DOHH2 (cell line): ENCODE results near the gene CGNL1.

Experiments used
- EZH2phosphoT487 ChIP-seq: fragments of 200-600 bp; sonication (generic); IDR thresholded peaks from 2 replicates; pipeline ENCODE4 v1.6.1; 2017; ENCODE audit warnings: borderline replicate concordance, mild to moderate bottlenecking, antibody characterized with exemption, low read length, moderate library complexity, mixed read lengths
- TF ChIP-seq, protein P1 (sequence below): fragments of 200-600 bp; sonication (generic); IDR thresholded peaks from one replicate; pipeline ENCODE4 v1.5.1; 2014; ENCODE audit warnings: antibody characterized with exemption, mild to moderate bottlenecking, low read depth, low read length; ENCODE audit not compliant: poor library complexity, severe bottlenecking

DNA sequence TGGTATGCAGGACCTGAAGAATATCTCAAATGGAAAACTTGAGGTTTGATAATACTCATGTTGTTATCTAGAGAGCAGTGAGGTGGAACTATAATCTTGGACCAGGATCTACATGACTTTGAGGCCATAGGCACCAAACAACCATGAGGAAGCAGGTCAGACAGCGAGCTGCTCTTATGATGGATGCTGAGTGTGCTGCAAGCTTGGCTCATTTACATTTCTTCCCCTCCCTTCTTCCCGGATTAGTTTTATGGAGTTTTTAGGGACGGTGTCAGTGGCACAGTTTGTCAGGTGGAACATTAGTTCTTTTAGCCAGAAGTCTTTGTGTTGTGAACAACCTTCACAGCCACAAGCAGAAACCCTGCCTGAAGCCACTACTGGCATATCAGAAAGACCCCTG is 207.4 kb downstream of the CGNL1 start:
- TF ChIP-seq, protein P1, sequence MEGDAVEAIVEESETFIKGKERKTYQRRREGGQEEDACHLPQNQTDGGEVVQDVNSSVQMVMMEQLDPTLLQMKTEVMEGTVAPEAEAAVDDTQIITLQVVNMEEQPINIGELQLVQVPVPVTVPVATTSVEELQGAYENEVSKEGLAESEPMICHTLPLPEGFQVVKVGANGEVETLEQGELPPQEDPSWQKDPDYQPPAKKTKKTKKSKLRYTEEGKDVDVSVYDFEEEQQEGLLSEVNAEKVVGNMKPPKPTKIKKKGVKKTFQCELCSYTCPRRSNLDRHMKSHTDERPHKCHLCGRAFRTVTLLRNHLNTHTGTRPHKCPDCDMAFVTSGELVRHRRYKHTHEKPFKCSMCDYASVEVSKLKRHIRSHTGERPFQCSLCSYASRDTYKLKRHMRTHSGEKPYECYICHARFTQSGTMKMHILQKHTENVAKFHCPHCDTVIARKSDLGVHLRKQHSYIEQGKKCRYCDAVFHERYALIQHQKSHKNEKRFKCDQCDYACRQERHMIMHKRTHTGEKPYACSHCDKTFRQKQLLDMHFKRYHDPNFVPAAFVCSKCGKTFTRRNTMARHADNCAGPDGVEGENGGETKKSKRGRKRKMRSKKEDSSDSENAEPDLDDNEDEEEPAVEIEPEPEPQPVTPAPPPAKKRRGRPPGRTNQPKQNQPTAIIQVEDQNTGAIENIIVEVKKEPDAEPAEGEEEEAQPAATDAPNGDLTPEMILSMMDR, result no peak
- TF ChIP-seq EZH2phosphoT487, result no peak
